HCT116 (cell line): ENCODE measurements around the gene OR6B3.

Experiments
- EGR1 ChIP-seq: IDR thresholded peaks from 2 replicates; pipeline ENCODE4 v1.6.1; 2012; ENCODE audit warnings: low read depth
- EZH2 ChIP-seq: fragments of 200-600 bp; sonication (generic); IDR thresholded peaks from 2 replicates; pipeline ENCODE4 v1.6.1; 2017; ENCODE audit warnings: antibody characterized with exemption, mixed run types
- EZH2phosphoT487 ChIP-seq: fragments of 200-600 bp; IDR thresholded peaks from 2 replicates; pipeline ENCODE4 v1.6.1; 2018; ENCODE audit warnings: antibody characterized with exemption, borderline replicate concordance
- FOSL1 ChIP-seq: IDR thresholded peaks from 2 replicates; pipeline ENCODE4 v1.6.1; 2012; ENCODE audit warnings: low read depth
- JUND ChIP-seq: IDR thresholded peaks from 2 replicates; pipeline ENCODE4 v1.6.1; 2012
- POLR2A ChIP-seq: IDR thresholded peaks from 2 replicates; pipeline ENCODE4 v1.7.0; 2011; ENCODE audit warnings: borderline replicate concordance; ENCODE audit not compliant: insufficient read depth, insufficient read length; ENCODE audit errors: extremely low read depth
- POLR2AphosphoS5 ChIP-seq: IDR thresholded peaks from 2 replicates; pipeline ENCODE4 v1.6.1; 2011; ENCODE audit warnings: mild to moderate bottlenecking, low read depth, low read length, moderate library complexity
- RAD21 ChIP-seq: IDR thresholded peaks from 2 replicates; pipeline ENCODE4 v1.6.1; 2012; ENCODE audit warnings: low read depth, mild to moderate bottlenecking
- SP1 ChIP-seq: IDR thresholded peaks from 2 replicates; pipeline ENCODE4 v1.6.1; 2012; ENCODE audit warnings: low read depth
- SRF ChIP-seq: IDR thresholded peaks from 2 replicates; pipeline ENCODE4 v1.6.1; 2012; ENCODE audit warnings: low read depth
- ZBTB33 ChIP-seq: IDR thresholded peaks from 2 replicates; pipeline ENCODE4 v1.6.1; 2011; ENCODE audit warnings: mild to moderate bottlenecking, low read length, moderate library complexity; ENCODE audit not compliant: insufficient replicate concordance; ENCODE audit errors: extremely low read depth
- ZNF274 ChIP-seq: fragments of 200-500 bp; sonication (Bioruptor generic); IDR thresholded peaks from 2 replicates; pipeline ENCODE4 v1.6.1; 2014; ENCODE audit warnings: mild to moderate bottlenecking, low read depth, low read length, inconsistent platforms
- TF ChIP-seq, protein P1 (sequence below), 3 experiments: fragments of 200-600 bp in 1 of 3; sonication (generic) in 1 of 3; IDR thresholded peaks in 2 of 3; conservative IDR thresholded peaks in 1 of 3; 2 replicates each; pipeline ENCODE4 v1.5.1; 2012 to 2017; ENCODE audit warnings: low read depth in 2 of 3, low read length in 2 of 3, antibody characterized with exemption in 1 of 3, borderline replicate concordance in 1 of 3, control low read depth in 1 of 3, mild to moderate bottlenecking in 1 of 3, mixed read lengths in 1 of 3, mixed run types in 1 of 3, moderate library complexity in 1 of 3; ENCODE audit not compliant: insufficient read depth in 1 of 3
- TF ChIP-seq, protein P2 (sequence below): IDR thresholded peaks from 2 replicates; pipeline ENCODE4 v1.6.1; 2012

DNA sequence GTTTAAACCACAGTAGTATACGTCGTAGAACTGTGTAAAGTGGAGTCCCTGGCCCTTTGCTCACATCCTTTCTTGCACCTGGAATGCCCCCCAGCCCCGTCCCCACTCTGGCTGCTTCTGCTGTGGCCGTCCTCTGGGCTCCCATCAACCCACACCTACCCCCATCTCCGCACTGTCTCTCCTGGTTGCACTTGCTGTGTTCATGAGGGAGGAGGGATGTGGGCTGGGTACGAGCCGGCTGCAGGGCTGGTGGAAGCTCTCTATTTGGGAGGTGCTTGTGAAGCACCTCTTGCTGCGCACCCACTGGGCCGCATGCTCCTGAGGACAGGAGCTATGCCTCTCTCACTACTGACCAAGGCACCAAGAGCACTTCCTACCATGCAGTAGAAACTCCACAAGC lies 5.1 kb downstream of the OR6B3 start:
- TF ChIP-seq SRF (no peak), ZNF274 (no peak), POLR2AphosphoS5 (no peak), RAD21 (no peak), POLR2A (no peak), EZH2 (no peak), EGR1 (no peak), ZBTB33 (no peak), JUND (no peak), EZH2phosphoT487 (no peak), SP1 (no peak), FOSL1 (no peak)
- TF ChIP-seq, protein P1, sequence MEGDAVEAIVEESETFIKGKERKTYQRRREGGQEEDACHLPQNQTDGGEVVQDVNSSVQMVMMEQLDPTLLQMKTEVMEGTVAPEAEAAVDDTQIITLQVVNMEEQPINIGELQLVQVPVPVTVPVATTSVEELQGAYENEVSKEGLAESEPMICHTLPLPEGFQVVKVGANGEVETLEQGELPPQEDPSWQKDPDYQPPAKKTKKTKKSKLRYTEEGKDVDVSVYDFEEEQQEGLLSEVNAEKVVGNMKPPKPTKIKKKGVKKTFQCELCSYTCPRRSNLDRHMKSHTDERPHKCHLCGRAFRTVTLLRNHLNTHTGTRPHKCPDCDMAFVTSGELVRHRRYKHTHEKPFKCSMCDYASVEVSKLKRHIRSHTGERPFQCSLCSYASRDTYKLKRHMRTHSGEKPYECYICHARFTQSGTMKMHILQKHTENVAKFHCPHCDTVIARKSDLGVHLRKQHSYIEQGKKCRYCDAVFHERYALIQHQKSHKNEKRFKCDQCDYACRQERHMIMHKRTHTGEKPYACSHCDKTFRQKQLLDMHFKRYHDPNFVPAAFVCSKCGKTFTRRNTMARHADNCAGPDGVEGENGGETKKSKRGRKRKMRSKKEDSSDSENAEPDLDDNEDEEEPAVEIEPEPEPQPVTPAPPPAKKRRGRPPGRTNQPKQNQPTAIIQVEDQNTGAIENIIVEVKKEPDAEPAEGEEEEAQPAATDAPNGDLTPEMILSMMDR (IDR thresholded peaks at IDR 0.05 in 2 of 3, conservative IDR thresholded peaks at IDR 0.05 in 1 of 3; ENCODE audit: borderline replicate concordance in 1 of 3, insufficient read depth in 1 of 3, low read depth in 2 of 3, low read length in 2 of 3): no peak
- TF ChIP-seq, protein P2, sequence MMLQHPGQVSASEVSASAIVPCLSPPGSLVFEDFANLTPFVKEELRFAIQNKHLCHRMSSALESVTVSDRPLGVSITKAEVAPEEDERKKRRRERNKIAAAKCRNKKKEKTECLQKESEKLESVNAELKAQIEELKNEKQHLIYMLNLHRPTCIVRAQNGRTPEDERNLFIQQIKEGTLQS: no peak
